GM19238 (cell line): Measurements from ENCODE around the gene FIBP.
A peak's percentile ranks its signal among the peaks of the same experiment; 100 is the strongest.
"Not testable (repeated sequence)": the region's sequence is repeated elsewhere in the genome, so short reads cannot be mapped to it uniquely, and the experiment has no call there.

Source experiments
- DNase-seq: peaks from one replicate; pipeline ENCODE4 v3.0.0; 2011; ENCODE audit warnings: low spot score; ENCODE audit not compliant: insufficient read length

Gene FIBP

GRCh38 chr11:65915101-65915820 lies 27.0 kb upstream of the FIBP start:
- DNase-seq: no peak

GRCh38 chr11:65912845-65913244 lies 24.6 kb upstream of the FIBP start:
- DNase-seq: no peak

- DNase-seq: no peak
These were observed 23.7 kb upstream of the FIBP start for GRCh38 chr11:65911682-65912568.

GRCh38 chr11:65907878-65908277 lies 19.6 kb upstream of the FIBP start:
- DNase-seq: no peak

- DNase-seq: no peak
These were observed 18.3 kb upstream of the FIBP start for GRCh38 chr11:65906602-65907001.

GRCh38 chr11:65903715-65904114 lies 15.4 kb upstream of the FIBP start:
- DNase-seq: no peak

GRCh38 chr11:65903068-65903481 lies 14.8 kb upstream of the FIBP start:
- DNase-seq: no peak

GRCh38 chr11:65900899-65901180 lies 12.6 kb upstream of the FIBP start:
- DNase-seq: no peak

- peak; percentile 85 for DNase-seq
These were observed 12.0 kb upstream of the FIBP start, which contains the start of gene FOSL1 for GRCh38 chr11:65900125-65900898. FOSL1 (minus strand) TSS chr11:65900388; CDS start chr11:65900339, 49 bp downstream.

- no peak for DNase-seq
These were observed 11.3 kb upstream of the FIBP start for GRCh38 chr11:65899356-65900124.

GRCh38 chr11:65898656-65899355 lies 10.5 kb upstream of the FIBP start:
- DNase-seq: no peak

- no peak for DNase-seq
These were observed 8.8 kb upstream of the FIBP start for GRCh38 chr11:65897020-65897471.

- DNase-seq: no peak
These were observed 8.0 kb upstream of the FIBP start for GRCh38 chr11:65896034-65896999.

- DNase-seq: no peak
These were observed 7.3 kb upstream of the FIBP start for GRCh38 chr11:65895482-65895981.

- no peak for DNase-seq
These were observed 5.8 kb upstream of the FIBP start for GRCh38 chr11:65894034-65894591.

- DNase-seq: no peak
These were observed 4.5 kb upstream of the FIBP start for GRCh38 chr11:65892661-65893317.

GRCh38 chr11:65892137-65892540 lies 3.9 kb upstream of the FIBP start:
- DNase-seq: not testable (repeated sequence)
